Mesothelial cell of epicardium (in vitro differentiated cells): ENCODE measurements around the gene NACC2. TPM values are rescaled to one million over a fixed set of nuclear protein-coding genes. Genes with fewer than 3 reads are reported as not detected.

Source experiments
- DNase-seq, 2 experiments: peaks; one replicate each; pipeline ENCODE4 v3.0.0; 2021; ENCODE audit warnings: low spot score in 2 of 2; ENCODE audit not compliant: unreplicated experiment in 2 of 2
- H3K27ac Mint-ChIP-seq: 2 replicates; pipeline ENCODE4 v1.8.0; 2021; ENCODE audit warnings: mixed read lengths
- H3K27me3 Mint-ChIP-seq: 2 replicates; pipeline ENCODE4 v1.8.0; 2021; ENCODE audit warnings: low read depth, mixed read lengths
- H3K36me3 Mint-ChIP-seq: 2 replicates; pipeline ENCODE4 v1.8.0; 2021; ENCODE audit warnings: mixed read lengths
- H3K4me1 Mint-ChIP-seq: 2 replicates; pipeline ENCODE4 v1.8.0; 2021; ENCODE audit warnings: mixed read lengths
- H3K4me3 Mint-ChIP-seq: 2 replicates; pipeline ENCODE4 v1.8.0; 2021; ENCODE audit warnings: mild to moderate bottlenecking, moderate library complexity, mixed read lengths
- H3K9me3 Mint-ChIP-seq: 2 replicates; pipeline ENCODE4 v1.8.0; 2021; ENCODE audit warnings: mixed read lengths
- total RNA-seq: library from RNA; stranded (reverse); gene quantifications from 3 replicates; pipeline ENCODE4 v1.2.1, GENCODE V29; 2021
- TF ChIP-seq, protein P1 (sequence below): fragments of 200-600 bp; sonication (generic); IDR thresholded peaks from one replicate; pipeline ENCODE4 v1.5.0; 2021; ENCODE audit warnings: antibody characterized with exemption; ENCODE audit not compliant: unreplicated experiment

Gene NACC2
- total RNA-seq, 1 donor from 2014 or later: 18.4 TPM

DNA sequence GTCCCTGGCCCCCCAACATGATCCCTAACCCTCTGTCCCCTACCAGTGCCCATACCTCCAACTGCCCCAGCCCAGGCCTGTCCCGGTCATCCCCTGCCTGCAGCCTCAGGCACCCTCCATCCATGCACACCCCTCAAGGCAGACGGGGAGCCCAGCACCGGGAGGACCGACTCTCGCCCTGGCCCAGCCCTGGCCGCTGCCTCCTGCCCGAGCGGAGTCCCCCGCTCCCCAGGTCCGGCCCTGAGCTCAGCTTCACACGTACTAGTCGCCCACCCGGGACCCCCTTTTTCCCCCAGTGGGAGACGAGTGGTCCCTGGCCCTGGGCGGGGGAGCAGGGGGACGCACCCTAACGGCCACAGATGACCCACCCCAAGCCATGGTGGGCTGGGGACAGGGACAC, 84.9 kb downstream of the NACC2 start:
- H3K27me3 Mint-ChIP-seq: no peaks in the 10 kb centered on the region
- no peaks in the 10 kb centered on the region for H3K9me3 Mint-ChIP-seq
- no peak overlapping the region for H3K4me3 Mint-ChIP-seq
- TF ChIP-seq, protein P1, sequence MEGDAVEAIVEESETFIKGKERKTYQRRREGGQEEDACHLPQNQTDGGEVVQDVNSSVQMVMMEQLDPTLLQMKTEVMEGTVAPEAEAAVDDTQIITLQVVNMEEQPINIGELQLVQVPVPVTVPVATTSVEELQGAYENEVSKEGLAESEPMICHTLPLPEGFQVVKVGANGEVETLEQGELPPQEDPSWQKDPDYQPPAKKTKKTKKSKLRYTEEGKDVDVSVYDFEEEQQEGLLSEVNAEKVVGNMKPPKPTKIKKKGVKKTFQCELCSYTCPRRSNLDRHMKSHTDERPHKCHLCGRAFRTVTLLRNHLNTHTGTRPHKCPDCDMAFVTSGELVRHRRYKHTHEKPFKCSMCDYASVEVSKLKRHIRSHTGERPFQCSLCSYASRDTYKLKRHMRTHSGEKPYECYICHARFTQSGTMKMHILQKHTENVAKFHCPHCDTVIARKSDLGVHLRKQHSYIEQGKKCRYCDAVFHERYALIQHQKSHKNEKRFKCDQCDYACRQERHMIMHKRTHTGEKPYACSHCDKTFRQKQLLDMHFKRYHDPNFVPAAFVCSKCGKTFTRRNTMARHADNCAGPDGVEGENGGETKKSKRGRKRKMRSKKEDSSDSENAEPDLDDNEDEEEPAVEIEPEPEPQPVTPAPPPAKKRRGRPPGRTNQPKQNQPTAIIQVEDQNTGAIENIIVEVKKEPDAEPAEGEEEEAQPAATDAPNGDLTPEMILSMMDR: no peak
- no peak overlapping the region for H3K27ac Mint-ChIP-seq
- DNase-seq: no peak
- peaks cover 6% of the 10 kb centered on the region for H3K4me1 Mint-ChIP-seq
- peaks cover 4% of the 10 kb centered on the region for H3K36me3 Mint-ChIP-seq

DNA sequence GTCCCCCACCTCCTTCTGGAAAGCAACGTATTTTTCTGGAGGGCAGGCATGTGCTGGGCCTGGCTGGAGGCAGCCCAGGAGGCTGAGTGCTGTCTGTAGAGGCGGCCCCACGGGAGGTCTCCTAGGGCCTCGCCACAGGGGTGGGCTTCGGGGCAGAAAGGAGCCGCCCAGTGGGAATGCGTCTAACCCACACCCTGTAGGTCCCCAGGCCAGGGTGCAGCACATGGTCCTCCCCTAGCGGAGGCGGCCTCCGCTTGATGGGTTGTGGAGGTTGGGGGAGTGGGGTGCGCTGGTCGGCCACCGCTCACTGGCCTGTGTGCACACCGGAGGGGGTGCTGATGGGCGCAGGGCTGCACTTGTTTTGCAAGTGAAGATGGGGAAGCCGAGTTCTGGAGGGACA, 85.6 kb downstream of the NACC2 start:
- H3K27ac Mint-ChIP-seq: no peak overlapping the region
- no peaks in the 10 kb centered on the region for H3K9me3 Mint-ChIP-seq
- H3K4me1 Mint-ChIP-seq: peaks cover 6% of the 10 kb centered on the region
- no peaks in the 10 kb centered on the region for H3K27me3 Mint-ChIP-seq
- no peak for DNase-seq
- TF ChIP-seq, protein P1: no peak
- peaks cover 4% of the 10 kb centered on the region for H3K36me3 Mint-ChIP-seq
- no peak overlapping the region for H3K4me3 Mint-ChIP-seq

DNA sequence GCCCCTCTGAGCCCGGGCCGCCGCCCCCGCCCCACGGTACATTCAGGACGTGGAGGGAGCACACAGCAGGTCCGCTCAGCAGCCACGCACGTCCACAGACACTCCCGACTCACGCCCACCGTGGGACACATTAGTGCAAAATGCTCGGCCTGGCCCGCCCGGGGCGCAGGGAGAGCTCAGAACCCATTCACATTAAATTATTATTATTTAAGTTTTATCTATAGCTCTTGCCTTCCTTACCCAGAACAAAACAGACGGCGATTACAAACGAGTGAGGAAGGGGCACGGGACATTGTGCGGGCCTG, 86.4 kb downstream of the NACC2 start:
- Mint-ChIP-seq H3K27me3 (no peaks in the 10 kb centered on the region), H3K27ac (no peak overlapping the region), H3K4me1 (peaks cover 12% of the 10 kb centered on the region)

DNA sequence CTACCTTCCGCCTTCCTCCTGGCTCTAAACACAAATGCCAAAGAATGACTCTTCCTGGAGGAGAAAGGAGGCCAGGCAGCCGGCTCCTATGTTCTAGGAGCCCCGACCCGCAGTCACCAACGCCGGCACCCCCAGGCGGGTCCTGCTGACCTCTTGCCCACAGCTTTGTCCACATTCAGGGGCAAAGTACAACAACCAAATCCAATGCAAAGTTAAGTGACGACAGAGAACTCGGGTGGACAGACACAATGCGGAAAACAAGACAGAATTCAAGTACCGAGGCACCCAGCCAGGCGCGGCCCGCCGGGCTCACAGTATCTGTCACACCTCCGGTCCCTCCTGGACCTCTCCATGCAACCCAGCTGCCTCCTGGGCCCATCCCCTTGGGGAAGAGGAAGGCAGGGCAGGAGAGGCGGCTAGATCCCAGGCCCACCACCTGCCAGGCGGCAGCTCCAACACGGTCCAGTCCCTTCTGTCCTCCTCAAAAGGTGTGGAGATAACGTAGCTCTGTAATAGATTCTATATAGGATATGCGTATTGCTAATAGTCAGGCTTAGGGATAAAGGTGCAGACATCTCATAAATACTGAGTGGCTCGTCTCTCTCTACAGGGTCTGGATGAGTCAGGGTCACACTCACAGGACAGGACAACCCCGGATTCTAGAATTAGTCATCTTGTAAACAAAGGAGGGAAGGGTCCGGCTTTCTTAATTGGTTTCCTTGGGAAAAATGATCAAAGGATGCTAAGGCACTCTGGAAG, 87.0 kb downstream of the NACC2 start:
- H3K27me3 Mint-ChIP-seq: no peaks in the 10 kb centered on the region
- peaks cover 14% of the 10 kb centered on the region for H3K4me1 Mint-ChIP-seq
- TF ChIP-seq, protein P1: no peak
- no peak for DNase-seq
- H3K36me3 Mint-ChIP-seq: peaks cover 4% of the 10 kb centered on the region
- peak overlapping the region; percentile 51 for H3K27ac Mint-ChIP-seq
- no peaks in the 10 kb centered on the region for H3K9me3 Mint-ChIP-seq
- no peak overlapping the region for H3K4me3 Mint-ChIP-seq

More for the DNA sequence above, 86.4 kb downstream of the NACC2 start:
- Mint-ChIP-seq H3K4me3 (no peak overlapping the region), H3K9me3 (no peaks in the 10 kb centered on the region), H3K36me3 (peaks cover 4% of the 10 kb centered on the region)
- TF ChIP-seq, protein P1: no peak
- DNase-seq: no peak

DNA sequence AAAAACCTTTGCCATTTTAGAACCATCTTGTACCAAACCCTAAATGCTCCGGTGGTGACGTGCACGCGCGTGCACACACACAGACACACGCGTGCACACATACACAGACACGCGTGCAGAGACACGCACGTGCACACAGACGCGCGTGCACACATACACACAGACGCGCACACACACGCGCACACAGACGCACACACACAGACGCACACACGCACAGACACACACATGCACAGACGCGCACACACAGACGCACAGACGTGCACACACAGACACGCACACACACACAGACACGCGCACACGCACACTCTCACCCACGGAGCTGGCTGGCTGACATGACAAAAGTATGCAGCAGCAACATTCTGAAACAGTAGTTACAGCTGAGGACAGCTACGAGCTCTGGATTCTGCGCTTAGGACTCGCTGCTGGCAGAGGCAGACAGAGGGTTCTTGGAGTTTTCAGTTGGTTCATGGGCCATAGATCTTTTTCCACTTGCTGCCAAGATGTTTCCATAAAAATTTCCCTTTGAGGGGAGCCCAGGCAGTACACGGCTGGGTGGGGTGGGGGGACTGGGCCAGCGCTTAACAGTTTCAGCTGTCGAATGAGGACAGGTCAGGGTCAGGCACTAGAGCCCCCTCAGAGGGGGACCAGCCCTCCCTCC, 87.7 kb downstream of the NACC2 start:
- H3K27ac Mint-ChIP-seq: peak overlapping the region; percentile 29

More for the DNA sequence above, 87.7 kb downstream of the NACC2 start:
- H3K36me3 Mint-ChIP-seq: peaks cover 4% of the 10 kb centered on the region
- TF ChIP-seq, protein P1: no peak
- H3K9me3 Mint-ChIP-seq: no peaks in the 10 kb centered on the region
- no peak overlapping the region for H3K4me3 Mint-ChIP-seq
- DNase-seq: no peak
- H3K4me1 Mint-ChIP-seq: peaks cover 20% of the 10 kb centered on the region
- no peaks in the 10 kb centered on the region for H3K27me3 Mint-ChIP-seq
